ENCODE results near the gene TES.

The TES gene

DNA sequence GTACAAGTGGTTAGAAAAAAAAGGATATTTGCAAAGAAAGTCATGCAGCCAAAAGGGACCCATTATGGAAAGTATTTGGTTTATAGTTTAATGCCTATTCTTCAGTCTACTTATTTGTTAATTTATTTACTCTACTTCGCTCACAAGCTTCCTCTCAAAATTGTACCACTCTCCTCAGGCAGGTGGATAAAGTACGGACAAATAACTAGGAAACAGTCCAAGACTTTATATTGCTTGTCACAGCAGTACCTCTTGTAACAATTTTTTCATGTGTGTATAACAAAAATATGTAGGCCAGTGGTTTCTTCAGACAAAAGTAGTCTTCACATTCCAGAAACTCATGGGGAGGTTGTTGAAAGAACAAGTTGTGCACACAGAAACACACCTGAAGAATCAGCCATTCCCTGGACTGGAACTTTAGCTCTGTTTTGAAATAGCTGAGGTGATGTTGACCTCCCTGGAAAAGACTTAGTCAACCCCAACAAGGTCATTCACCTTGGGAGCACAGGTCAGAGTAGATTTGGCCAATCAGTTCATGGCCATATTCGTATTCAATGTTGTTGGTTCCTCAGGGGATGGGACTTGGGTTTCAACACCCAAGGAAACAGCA is 73.4 kb downstream of the TES start:
- Histone ChIP-seq H3K27ac (replicated peaks) (no peak overlapping the region), H3K4me3 (replicated peaks; ENCODE audit: insufficient read depth, low read length) (no peak overlapping the region), H3K27me3 (ENCODE audit: insufficient read depth, poor library complexity, severe bottlenecking) (no peaks in the 10 kb centered on the region)
- TF ChIP-seq POLR2AphosphoS5 (IDR thresholded peaks at IDR 0.05; ENCODE audit: low read depth) (no peak), GABPA (IDR thresholded peaks at IDR 0.05; ENCODE audit: low read depth) (no peak), SPI1 (IDR thresholded peaks at IDR 0.05; ENCODE audit: borderline replicate concordance, low read depth) (no peak)
- TF ChIP-seq, protein P1, sequence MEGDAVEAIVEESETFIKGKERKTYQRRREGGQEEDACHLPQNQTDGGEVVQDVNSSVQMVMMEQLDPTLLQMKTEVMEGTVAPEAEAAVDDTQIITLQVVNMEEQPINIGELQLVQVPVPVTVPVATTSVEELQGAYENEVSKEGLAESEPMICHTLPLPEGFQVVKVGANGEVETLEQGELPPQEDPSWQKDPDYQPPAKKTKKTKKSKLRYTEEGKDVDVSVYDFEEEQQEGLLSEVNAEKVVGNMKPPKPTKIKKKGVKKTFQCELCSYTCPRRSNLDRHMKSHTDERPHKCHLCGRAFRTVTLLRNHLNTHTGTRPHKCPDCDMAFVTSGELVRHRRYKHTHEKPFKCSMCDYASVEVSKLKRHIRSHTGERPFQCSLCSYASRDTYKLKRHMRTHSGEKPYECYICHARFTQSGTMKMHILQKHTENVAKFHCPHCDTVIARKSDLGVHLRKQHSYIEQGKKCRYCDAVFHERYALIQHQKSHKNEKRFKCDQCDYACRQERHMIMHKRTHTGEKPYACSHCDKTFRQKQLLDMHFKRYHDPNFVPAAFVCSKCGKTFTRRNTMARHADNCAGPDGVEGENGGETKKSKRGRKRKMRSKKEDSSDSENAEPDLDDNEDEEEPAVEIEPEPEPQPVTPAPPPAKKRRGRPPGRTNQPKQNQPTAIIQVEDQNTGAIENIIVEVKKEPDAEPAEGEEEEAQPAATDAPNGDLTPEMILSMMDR (IDR thresholded peaks at IDR 0.05; ENCODE audit: insufficient read depth, low read length): no peak
- TF ChIP-seq, protein P2, sequence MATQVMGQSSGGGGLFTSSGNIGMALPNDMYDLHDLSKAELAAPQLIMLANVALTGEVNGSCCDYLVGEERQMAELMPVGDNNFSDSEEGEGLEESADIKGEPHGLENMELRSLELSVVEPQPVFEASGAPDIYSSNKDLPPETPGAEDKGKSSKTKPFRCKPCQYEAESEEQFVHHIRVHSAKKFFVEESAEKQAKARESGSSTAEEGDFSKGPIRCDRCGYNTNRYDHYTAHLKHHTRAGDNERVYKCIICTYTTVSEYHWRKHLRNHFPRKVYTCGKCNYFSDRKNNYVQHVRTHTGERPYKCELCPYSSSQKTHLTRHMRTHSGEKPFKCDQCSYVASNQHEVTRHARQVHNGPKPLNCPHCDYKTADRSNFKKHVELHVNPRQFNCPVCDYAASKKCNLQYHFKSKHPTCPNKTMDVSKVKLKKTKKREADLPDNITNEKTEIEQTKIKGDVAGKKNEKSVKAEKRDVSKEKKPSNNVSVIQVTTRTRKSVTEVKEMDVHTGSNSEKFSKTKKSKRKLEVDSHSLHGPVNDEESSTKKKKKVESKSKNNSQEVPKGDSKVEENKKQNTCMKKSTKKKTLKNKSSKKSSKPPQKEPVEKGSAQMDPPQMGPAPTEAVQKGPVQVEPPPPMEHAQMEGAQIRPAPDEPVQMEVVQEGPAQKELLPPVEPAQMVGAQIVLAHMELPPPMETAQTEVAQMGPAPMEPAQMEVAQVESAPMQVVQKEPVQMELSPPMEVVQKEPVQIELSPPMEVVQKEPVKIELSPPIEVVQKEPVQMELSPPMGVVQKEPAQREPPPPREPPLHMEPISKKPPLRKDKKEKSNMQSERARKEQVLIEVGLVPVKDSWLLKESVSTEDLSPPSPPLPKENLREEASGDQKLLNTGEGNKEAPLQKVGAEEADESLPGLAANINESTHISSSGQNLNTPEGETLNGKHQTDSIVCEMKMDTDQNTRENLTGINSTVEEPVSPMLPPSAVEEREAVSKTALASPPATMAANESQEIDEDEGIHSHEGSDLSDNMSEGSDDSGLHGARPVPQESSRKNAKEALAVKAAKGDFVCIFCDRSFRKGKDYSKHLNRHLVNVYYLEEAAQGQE (IDR thresholded peaks at IDR 0.05; ENCODE audit: insufficient replicate concordance, low read depth): no peak
- no peak for DNase-seq (ENCODE audit: low read depth in 1 of 2, low spot score in 1 of 2)

DNA sequence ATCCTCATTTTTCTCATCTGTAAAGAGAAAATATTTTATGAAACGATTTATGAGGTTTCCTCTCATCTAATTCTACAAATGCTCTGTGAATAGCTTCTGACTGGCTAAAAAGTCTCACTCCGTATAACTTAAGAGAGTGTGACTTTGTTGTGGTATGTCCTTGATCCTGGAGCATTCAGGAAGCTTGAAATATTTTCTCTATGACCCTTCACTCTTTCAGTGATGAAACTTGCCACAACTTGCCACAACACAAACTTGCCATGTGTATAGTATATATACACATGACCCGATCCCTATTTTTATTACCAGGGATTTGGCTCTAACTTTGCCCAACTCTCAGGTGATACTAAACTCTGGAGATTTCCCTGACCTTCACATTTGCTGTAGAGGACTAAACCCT is 74.1 kb downstream of the TES start:
- Histone ChIP-seq H3K4me3 (replicated peaks; ENCODE audit: insufficient read depth, low read length) (no peak overlapping the region), H3K27me3 (ENCODE audit: insufficient read depth, poor library complexity, severe bottlenecking) (no peaks in the 10 kb centered on the region), H3K27ac (replicated peaks) (no peak overlapping the region)
- no peak for TF ChIP-seq SPI1 (IDR thresholded peaks at IDR 0.05; ENCODE audit: borderline replicate concordance, low read depth)
- no peak for DNase-seq (ENCODE audit: low read depth in 1 of 2, low spot score in 1 of 2)

DNA sequence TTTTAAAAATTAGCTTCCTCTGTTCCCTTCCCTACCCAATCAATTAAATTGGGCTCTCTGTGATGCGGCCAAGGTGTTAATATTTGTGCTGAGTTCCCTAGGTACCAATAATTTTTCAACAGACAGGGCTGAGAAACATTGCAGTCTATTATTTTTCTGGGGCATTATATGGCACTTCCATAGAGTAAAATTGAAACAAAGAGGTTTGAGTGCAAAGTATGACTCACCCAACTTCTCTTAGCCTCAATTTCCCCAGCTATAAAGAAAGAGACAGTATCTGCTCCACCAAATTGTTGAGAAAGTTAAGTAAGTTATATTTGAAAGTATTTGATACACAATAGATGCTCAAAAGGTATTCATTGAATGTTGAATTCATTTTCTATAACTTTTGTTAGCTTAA is 74.9 kb downstream of the TES start:
- H3K27ac ChIP-seq (replicated peaks): no peak overlapping the region
- H3K27me3 ChIP-seq (ENCODE audit: insufficient read depth, poor library complexity, severe bottlenecking): no peaks in the 10 kb centered on the region
- DNase-seq (ENCODE audit: low read depth in 1 of 2, low spot score in 1 of 2): no peak
- no peak for TF ChIP-seq POLR2AphosphoS5 (IDR thresholded peaks at IDR 0.05; ENCODE audit: low read depth)
- TF ChIP-seq GABPA (IDR thresholded peaks at IDR 0.05; ENCODE audit: low read depth): no peak
- TF ChIP-seq, protein P2 (IDR thresholded peaks at IDR 0.05; ENCODE audit: insufficient replicate concordance, low read depth): no peak
- TF ChIP-seq, protein P1 (IDR thresholded peaks at IDR 0.05; ENCODE audit: insufficient read depth, low read length): no peak
- TF ChIP-seq SPI1 (IDR thresholded peaks at IDR 0.05; ENCODE audit: borderline replicate concordance, low read depth): no peak
- no peak overlapping the region for H3K4me3 ChIP-seq (replicated peaks; ENCODE audit: insufficient read depth, low read length)

DNA sequence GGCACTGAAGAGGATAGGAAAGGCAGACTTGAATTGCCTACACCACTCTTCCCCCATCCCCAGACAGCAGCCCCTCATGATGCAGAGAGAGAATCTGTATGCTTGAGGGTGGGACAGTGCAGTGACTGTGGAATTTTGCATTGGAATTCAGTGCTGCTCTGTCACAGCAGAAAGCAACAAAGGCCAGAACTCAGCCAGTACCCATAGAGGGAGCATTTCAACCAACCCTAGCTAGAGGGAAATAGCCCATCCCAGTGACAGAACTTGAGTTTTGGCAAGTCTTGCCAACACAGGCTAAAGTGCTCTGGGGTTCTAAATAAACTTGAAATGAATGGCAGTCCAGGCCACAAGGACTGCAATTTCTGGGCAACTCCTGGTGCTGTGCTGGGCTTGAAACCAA is 80.4 kb downstream of the TES start:
- DNase-seq (ENCODE audit: low read depth in 1 of 2, low spot score in 1 of 2): no peak
- TF ChIP-seq, protein P1 (IDR thresholded peaks at IDR 0.05; ENCODE audit: insufficient read depth, low read length): no peak
- TF ChIP-seq GABPA (IDR thresholded peaks at IDR 0.05; ENCODE audit: low read depth) (no peak), POLR2AphosphoS5 (IDR thresholded peaks at IDR 0.05; ENCODE audit: low read depth) (no peak), SPI1 (IDR thresholded peaks at IDR 0.05; ENCODE audit: borderline replicate concordance, low read depth) (no peak)
- TF ChIP-seq, protein P2 (IDR thresholded peaks at IDR 0.05; ENCODE audit: insufficient replicate concordance, low read depth): no peak
- H3K4me3 ChIP-seq (replicated peaks; ENCODE audit: insufficient read depth, low read length): no peak overlapping the region
- H3K27ac ChIP-seq (replicated peaks): no peak overlapping the region
- no peaks in the 10 kb centered on the region for H3K27me3 ChIP-seq (ENCODE audit: insufficient read depth, poor library complexity, severe bottlenecking)
